Adipose tissue (tissue), 3 donors: ENCODE results near the gene MMP2. TPM values are rescaled to one million over a fixed set of nuclear protein-coding genes. Genes with fewer than 3 reads are reported as not detected.

Experiments used
- H3K27ac ChIP-seq: one replicate; pipeline ENCODE4 v1.5.1; 2013; ENCODE audit warnings: low read depth, low read length
- WGBS, 3 donors: extraction: QIAGEN DNeasy Blood & Tissue Kit; methylation state at CpG; one replicate each; pipeline ENCODE4 v1.1.7; 2013; 5-methylcytosine and 5-hydroxymethylcytosine counted together
- polyA plus RNA-seq, 3 donors: library from polyadenylated mRNA; stranded (reverse); fragments of 200-250 nt; gene quantifications; one replicate each; pipeline ENCODE4 v1.2.3, GENCODE V29; 2013
- donor health status: healthy with polysubstance abuse.
- donor health status: Bipolar disorder and iron deficiency.
- donor health status: healthy.

MMP2 gene
- polyA plus RNA-seq, 3 donors: 33.4 to 181 (median 152) TPM

DNA sequence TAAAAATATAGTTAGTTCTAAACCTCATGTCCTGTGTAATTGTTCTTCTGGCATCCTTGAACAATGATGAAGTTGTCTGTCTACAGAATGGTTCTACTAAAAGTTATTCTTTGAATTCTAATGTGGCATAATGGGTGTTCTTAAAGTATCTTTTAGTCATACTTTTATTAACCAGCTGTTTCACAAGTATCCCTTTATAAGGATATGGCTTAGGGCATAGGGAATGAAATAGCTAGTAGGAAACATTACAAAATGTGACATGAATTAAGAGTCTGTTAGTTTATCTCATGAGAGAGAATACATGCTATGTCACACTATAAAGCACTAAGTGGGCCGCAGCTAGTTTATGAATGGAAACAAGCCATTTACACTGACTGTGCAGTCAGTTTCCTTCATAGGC is 61.2 kb downstream of the MMP2 start:
- WGBS, 3 donors: 96 to 100% (median 97%) methylated on average over 1 of the region's 1 CpG
- H3K27ac ChIP-seq: no peak overlapping the region

DNA sequence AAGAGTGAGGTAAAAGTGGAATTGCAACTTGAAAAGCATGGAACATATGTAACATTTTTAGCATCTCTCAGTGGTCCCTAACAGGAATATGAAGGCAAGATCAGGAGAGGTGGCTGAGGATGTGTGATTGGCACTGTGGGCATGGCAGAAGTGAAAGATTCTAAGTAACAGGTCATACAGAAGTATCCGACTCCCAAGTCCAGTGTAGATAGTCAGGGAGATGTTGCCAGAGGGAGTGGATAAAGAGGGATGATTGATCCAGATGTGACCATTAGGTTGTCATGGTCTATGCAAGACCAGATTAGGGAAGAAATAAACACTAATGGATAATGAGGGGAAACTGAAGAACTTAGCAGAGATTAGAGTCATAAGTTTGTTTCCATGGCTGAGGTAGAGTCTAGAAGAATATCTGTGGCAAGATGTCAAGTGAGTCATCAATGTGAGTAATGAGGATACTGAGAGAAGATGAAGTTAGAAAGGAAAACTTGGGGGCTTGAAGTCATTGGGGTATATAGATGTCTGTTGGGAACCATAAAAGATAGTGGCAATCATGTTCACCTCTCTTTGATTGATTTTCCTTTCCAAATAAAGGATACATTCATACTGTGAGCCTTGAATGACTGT is 63.6 kb downstream of the MMP2 start:
- no peak overlapping the region for H3K27ac ChIP-seq
- WGBS, 3 donors: 86 to 97% (median 91%) methylated on average over 1 of the region's 1 CpG

- WGBS, 3 donors: 18 to 37% (median 26%) methylated on average over 2 of the region's 2 CpGs
- H3K27ac ChIP-seq: no peak overlapping the region
Observed at GRCh38 chr16:55543472-55543871, 64.5 kb downstream of the MMP2 start.

GRCh38 chr16:55552621-55553020 is 73.6 kb downstream of the MMP2 start:
- H3K27ac ChIP-seq: no peak overlapping the region

DNA sequence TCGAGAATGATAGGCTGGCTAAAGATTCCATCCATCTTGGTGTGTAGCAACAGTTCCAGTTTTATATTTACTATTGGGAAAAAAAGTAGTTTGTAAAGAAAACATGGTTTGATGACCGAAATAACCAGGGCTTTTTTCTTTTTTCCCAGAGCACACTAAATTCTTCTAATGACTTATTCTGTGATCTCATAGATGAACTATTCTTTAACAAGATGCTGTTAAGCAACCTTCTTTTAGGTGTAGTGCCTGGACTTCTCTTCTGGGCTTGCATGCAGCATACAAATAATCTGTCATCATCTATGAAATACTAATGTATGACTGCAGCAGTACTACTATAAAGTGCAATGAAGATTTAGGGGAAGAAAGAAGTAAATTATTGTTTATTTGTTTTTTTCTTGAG is 76.4 kb downstream of the MMP2 start:
- no peak overlapping the region for H3K27ac ChIP-seq
- 73 to 94% (median 83%) methylated on average over 2 of the region's 2 CpGs for whole genome bisulfite sequencing, 3 donors

Other genes starting within 250 kb of the MMP2 start
- 1 to 10 TPM in 2 of 3 donors, under 1 TPM in 1; 0.51 to 7.3 (median 2.7) TPM for gene IRX6, start 155.0 kb upstream of the MMP2 start, polyA plus RNA-seq
- 1 to 10 TPM; 2.0 to 5.6 (median 4.3) TPM for gene LPCAT2, start 29.9 kb downstream of the MMP2 start, polyA plus RNA-seq
- gene CAPNS2, start 87.5 kb downstream of the MMP2 start, polyA plus RNA-seq: under 1 TPM in 2 of 3 donors, not detected in 1; 0.19 to 0.56 TPM
- under 1 TPM; 0.18 to 0.45 (median 0.24) TPM for gene SLC6A2, start 176.8 kb downstream of the MMP2 start, polyA plus RNA-seq